Stimulated activated CD4-positive, alpha-beta T cell treated with anti-CD3 and anti-CD28 coated beads, Interleukin-1b, Interleukin-23, amount 100 ng/mL, for 48 hours (primary cell): ENCODE measurements around the gene ZNF141.
"Not testable (repeated sequence)": the region's sequence is repeated elsewhere in the genome, so short reads cannot be mapped to it uniquely, and the experiment has no call there.

Experiments
- DNase-seq: peaks from one replicate; pipeline ENCODE4 v3.0.0-alpha.2; 2020

The ZNF141 gene

DNA sequence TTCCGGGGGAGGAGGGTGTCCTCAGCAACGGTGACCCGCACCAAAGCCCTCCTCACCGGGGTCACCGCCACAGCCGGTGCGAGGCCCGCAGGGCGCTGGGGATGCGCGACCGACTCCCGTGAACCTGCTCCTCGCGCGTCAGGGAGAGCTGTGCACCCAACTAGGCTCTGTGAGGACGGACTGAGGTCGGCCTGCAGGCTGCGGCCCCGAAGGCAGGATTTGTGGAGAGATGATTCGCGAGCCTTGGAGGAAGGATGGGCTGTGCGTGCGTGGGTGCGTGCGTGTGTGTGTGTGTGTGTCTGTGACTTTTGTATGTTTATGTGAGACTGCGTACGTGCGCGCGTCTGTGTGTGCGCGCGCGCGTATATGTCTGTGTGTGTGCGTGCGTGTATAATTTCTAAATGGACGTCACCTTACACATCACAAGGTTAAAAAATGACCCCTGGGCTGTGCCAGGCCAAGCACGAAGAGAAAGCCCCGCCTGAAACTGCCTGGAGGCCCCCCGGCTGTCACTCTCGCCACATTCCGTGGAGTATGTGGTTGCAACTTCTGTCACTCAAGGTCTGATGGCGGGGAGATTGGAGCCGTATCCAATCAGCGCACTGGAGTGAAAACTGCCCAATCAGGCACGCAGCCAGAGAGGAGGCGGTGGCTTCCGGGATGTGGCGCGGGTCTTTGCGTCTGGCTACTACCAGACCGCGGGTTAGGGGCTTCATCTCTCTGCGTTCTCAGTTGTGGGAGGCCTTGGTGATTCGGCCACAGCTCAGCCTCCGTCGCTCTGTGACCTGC lies at the start of gene ZNF141:
Gene ZNF141, plus strand, starts transcription at position 672 of the 789 bp plus-strand sequence. CDS start 170 bp downstream, outside the sequence.
- peak; percentile 93 for DNase-seq

DNA sequence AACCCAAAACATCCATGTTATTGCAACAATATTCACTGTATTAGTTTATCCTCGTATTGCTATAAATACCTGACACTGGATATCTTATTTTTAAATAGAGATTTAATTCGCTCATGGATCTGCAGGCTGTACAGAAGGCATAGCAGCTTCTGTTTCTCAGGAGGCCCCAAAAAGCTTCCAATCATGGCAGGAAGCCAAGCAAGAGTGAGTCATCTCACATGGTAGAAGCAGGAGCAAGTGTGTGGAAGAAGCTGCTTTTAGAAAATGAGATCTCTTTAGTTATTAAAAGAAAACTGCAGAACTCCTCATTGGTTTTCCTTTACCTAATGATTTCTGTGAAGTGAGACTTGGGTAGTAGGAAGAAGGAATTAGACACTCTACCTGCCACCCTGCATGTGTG lies 48.7 kb upstream of the ZNF141 start:
- DNase-seq, result no peak

DNA sequence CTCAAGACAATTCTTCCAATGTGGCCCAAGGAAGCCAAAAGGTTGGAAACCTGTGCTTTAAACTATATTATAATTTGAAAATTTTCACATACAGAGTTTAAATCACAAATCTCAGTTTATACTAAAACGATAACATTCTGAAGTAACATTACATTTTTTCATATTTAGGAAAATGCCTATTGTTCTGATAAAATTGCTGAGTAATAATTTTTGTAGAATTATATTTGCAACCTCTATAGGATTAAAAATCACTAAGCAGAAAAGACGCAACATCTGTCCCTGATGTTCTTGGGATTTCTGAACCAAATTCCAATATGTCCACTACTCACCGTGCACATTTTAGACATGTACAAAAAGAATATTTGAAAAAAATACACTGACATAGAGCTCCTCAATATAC lies 42.9 kb upstream of the ZNF141 start:
- DNase-seq, result no peak

DNA sequence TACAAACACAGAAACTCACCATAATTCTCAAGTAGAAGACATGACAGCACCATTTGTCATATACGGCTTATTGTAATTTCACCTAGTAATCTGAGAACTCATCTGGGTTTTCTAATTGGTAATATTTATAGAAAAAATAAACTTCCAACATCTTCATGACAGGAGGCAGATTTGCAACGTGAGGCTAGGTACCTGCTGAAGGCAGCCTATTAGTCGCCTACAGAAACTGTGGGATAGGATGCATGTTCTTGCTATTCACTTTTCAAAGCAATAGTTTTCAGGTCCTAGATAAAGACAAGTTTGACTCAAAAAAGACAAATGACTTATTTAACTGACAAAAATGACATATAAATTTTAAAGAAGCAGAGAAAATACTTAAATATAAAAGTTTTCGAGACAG lies 35.2 kb upstream of the ZNF141 start:
- no peak for DNase-seq

DNA sequence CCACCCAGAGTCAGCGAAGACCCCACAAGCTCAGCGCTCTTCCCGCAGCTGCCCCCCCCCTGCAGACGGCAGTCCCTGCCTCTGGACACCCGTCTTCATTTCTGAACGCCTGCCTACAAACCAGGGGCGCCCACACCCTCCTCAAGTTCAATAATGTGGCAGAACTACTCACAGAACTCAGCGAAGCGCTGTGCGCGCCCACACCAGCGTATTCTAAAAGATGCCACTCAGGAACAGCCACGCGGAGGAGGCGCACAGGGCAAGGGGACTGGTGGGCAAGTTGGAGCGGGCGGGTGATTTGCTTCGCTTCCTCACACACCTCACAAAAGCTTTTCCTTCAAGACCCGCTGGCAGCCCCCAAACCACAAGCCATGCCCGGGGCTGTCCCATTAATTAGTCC lies 33.1 kb upstream of the ZNF141 start:
- DNase-seq, result not testable (repeated sequence)

DNA sequence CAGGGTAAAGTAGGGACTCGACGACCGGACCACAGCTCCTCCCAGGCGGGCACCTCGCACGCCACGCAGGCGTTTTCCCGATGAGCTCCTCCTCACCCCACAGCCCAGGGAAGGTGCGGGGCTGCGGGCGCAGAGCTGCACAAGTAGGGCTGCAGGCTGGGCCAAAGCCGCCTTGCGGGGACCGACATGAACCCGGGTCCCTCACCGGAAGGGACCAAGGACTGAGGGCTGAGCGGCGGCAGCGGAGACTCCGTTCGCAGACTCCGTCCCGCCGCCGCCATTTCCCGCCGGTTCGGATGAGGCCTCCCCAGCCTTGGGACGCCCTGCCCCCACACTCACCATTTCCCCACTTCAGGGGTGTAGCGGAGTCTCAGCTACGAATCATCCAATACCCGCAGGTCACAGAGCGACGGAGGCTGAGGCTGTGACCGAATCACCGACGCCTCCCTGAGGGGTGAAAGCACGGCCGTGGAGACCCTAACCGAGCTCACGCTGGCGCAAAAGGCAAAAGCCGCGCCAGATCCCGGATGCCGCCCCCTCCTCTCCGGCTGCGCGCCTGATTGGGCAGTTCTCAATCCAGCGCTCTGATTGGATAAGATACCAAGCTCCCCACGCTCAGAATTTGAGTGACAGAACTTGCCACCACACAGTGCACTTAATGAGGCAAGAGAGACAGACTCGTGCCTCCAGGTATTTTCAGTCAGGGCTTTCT lies 32.5 kb upstream of the ZNF141 start, which contains the start of gene ZNF732:
Gene ZNF732, minus strand, starts transcription at position 506 of the 712 bp plus-strand sequence. Its CDS starts 164 bp downstream, at position 342.
- no peak for DNase-seq

DNA sequence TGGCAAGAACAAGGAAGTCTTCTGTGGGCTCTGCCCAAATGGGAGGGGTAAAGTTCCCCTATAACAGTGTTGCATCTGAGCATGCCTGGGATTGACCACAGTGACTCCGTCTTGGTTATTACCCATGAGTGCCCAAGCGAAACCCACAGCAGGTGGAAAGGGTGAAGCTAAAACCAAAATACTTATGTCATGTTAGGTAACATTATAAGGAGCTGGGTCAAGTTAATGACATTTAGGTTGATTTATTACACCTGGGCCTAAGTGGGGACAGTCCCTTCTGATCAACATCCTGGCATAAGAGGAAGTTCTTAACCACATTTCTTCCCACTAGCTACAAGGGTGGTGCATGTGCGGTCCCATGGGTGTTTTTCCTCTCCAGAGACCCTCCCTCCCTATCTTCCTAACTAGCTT lies 31.1 kb upstream of the ZNF141 start:
- no peak for DNase-seq

DNA sequence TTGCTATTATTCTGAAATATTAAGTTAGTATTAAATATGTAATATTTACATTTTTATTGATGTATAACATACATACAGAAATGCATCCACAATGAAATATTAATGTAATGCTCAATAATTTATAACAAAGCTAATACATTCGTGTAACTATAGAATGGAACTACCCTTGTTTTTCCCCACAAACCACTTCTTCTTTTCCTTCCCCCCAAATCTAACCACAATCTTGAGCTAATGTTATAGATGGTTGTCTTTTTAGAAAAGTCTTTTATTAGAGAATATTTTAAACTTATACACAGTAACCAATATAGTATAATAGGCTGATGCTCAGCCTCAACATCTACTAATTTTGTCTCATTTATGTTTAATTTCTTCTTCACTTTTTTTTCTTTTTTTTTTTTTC lies 27.8 kb upstream of the ZNF141 start:
- DNase-seq, result no peak

DNA sequence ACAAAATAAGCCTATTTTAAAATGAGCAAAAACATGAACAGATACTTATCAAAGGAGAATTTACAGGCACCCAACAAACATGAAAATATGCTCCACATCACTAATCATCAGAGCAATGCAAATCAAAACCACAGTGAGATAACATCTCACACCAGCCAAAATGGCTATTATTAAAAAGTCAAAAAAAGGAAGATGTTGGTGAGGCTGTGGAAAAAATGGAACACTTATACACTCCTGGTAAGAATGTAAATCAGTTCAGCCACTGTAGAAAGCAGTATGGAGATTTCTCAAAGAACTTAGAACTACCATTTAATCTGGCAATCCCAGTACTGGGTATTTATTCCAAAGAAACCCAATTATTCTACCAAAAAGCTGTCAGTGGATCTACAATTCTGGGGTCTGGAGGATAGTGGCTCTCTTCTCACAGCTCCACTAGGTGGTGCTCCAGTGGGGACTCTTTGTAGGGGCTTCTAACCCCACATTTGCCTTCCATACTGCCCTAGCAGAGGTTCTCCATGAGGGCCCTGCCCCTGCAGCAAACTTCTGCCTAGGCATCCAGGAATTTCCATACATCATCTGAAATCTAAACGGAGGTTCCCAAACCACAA lies 23.2 kb upstream of the ZNF141 start:
- DNase-seq, result no peak

DNA sequence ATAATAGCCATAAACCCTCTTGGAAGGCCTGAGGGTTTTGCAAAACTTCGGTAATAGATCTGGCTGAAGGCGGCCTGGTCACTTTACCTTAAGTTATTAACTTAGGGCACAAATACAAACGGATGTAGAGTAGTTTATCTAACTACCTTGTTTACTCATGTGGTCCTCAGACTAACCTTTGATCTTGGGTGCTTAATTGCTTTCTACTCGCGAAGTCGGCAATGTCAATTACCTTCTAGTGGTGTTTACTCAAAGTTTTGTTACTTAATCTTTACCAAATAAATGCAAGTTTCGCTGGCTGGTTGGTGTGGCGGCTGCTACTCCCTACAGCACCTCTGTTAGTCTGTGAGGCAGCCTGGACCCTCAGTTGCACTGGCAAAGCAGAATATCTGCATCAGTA lies 8.9 kb upstream of the ZNF141 start:
- no peak for DNase-seq

DNA sequence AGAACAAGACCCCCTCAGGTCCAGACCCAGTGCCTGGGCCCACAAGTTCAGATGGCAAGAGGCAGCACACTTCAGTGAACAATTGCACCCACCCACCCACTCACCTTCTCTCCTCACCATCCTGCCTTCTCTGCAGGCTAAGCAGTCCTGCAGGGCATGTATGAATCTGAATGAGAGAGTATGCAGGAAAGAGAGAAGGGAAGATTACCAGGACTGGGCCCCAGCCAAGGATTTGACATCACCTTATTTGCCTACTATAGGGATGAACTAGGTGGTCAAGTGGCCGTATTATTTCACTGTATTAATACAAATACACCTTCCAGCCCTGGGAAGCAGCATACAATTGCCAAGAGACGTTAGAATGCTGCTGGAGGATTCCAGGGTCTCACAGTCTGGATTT lies 2.1 kb upstream of the ZNF141 start:
- DNase-seq, result no peak

DNA sequence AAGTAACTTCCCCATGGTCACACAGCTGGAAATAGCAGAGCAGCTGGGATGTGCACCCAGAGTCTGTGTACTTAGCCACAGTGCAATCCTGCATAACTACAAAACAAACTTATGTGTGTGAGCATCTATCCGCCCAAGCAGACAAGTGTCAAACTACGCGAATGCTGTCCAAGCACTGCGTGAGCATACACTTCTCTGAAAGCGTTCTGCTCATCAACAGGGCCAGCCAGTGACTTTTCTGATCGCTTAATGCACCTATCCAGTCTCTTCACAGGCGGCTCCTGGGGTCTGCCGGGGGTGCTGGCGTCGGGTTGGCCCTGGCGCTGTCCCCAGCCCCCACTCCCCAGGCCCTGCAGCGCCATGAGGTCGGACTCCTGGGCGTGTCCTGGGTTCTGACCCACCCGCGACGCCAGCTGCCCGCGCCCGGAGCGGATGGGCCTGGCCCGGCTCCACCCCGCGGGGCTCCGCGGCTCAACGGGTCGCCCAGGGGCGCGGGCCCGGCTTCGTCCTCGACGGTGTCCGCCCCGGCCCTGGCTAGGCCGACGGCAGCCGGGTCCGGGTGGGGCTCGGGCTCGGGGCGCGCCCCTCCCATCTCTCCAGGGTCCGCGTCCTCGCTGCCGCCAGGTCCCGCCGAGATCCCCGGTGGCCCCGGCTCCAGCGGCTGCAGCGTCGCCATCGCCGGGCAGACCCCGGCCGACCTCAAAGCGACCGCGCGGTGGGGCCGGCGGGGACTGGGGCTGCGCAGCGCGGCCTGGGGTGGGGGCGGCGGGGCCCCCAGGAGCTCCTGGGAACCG lies 1.3 kb upstream of the ZNF141 start:
- peak; percentile 1 for DNase-seq

DNA sequence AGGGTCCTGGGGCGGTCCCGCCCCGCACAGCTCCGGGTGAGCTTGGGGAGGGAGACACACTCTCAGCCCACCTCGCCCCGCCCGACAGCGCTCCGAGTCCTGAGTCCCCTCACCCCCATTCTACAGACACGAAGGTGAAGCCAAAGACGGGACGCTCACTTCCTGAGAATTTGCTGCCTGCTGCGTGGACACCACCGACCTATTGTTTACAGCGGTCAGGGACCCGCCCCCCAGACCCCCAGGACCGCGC lies 796 bp upstream of the ZNF141 start:
- DNase-seq, result peak; percentile 6

DNA sequence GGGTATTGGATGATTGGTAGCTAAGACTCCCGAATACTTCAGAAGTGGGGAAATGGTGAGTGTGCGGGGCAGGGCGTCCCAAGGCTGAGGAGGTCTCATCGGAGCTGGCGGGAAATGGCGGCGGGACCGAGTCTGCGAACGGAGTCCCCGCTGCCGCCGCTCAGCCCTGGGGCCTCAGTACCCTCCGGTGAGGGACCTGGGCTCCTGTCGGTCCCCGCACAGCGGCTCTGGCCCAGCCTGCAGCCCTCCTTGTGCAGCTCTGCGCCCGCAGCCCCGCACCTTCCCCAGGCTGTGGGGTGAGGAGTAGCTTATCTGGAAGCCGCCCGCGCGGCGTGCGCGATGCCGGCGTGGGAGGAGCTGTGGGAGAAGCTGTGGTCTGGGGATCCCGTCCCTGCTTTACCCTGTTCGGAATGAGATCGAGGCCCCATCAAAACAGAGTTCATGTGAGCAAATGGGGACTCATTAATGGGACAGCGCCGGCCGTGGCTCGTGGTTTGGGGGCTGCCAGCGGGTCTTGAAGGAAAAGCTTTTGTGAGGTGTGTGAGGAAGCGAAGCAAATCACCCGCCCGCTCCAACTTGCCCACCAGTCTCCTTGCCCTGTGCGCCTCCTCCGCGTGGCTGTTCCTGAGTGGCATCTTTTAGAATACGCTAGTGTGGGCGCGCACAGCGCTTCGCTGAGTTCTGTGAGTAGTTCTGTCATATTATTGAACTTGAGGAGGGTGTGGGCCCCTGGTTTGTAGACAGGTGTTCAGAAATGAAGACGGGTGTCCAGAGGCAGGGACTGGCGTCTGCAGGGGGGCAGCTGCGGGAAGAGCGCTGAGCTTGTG lies 531 bp downstream of the ZNF141 start:
- DNase-seq, result peak; percentile 56

DNA sequence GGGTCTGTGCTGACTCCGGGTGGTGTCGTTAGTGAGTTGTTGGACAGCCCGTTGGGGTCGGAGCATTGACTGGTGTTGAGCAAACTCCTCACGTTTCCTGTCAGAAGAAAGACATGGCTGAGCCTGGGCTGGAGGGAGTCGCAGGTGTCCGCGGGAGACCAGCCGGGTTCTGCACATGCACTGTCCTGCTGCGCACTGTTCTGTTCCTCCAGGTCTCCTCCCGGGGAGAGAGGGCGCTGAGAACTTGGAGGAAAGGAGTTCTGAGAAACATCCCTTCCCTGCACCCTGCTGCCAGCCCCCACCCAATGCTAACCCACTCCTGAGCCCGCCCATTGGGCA lies 1.1 kb downstream of the ZNF141 start:
- no peak for DNase-seq

DNA sequence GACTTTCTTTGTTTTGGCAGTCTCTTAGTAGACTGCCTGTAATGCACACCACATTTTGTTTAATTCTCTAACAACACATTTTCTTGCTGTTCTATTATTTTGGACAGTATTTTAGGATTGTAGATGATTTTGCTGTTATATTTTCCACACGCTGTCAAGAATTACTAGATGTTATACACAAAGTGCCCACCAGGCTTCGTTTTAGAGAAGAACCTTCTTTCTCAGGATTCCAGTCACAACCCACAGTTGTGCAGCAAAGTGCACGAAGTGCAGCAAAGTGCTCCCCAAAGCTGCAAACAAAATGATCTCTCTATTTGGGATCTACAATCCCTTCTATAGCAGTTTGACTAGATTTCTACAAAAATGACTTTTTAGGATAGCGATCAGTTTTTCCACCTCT lies 2.4 kb downstream of the ZNF141 start:
- DNase-seq, result no peak

DNA sequence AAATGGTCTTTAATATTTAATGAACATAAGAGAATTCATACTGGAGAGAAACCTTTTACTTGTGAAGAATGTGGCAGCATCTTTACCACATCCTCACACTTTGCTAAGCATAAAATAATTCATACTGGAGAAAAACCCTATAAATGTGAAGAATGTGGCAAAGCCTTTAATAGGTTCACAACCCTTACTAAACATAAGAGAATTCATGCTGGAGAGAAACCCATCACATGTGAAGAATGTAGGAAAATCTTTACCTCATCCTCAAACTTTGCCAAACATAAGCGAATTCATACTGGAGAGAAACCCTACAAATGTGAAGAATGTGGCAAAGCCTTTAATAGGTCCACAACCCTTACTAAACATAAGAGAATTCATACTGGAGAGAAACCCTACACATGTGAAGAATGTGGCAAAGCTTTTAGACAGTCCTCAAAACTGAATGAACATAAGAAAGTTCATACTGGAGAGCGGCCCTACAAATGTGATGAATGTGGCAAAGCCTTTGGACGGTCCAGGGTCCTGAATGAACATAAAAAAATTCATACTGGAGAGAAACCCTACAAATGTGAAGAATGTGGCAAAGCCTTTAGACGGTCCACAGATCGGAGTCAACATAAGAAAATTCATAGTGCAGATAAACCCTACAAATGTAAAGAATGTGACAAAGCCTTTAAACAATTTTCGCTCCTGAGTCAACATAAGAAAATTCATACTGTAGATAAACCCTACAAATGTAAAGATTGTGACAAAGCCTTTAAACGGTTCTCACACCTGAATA lies 35.6 kb downstream of the ZNF141 start:
- no peak for DNase-seq

DNA sequence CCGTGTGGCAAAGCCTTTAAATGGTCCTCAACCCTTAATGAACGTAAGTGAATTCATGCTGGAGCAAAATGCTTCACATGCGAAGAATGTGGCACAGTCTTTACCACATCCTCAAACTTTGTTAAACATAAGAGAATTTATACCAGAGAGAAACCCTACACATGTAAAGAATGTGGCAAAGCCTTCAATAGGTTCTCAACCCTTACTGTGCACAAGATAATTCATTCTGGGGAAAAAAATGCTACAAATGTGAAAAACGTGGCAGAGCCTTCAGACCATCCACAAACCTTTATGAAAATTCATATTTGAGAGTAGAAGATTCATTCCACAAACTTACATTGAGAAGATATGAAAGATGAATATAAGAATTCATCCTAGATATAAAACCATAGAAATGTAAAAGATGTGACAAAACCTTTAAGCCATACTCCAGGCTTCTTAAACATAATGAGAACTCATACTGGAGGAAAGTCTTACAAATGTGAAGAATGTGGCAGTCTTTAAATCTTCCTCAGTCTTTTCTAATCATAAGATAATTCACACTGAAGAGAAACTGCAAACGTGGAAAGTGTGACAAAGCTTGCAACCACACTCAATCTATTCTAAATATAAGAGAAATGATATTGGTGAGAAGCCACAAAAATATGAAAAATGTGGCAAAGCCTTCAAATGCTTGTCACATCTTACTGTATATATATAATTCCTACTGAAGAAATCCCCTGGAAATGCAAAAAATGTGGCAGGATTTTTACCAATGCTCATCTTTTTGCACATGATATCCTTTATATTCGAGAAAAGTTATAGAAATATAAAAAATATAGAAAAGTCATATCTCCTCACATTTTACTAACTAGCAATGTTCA lies 36.9 kb downstream of the ZNF141 start:
- no peak for DNase-seq

DNA sequence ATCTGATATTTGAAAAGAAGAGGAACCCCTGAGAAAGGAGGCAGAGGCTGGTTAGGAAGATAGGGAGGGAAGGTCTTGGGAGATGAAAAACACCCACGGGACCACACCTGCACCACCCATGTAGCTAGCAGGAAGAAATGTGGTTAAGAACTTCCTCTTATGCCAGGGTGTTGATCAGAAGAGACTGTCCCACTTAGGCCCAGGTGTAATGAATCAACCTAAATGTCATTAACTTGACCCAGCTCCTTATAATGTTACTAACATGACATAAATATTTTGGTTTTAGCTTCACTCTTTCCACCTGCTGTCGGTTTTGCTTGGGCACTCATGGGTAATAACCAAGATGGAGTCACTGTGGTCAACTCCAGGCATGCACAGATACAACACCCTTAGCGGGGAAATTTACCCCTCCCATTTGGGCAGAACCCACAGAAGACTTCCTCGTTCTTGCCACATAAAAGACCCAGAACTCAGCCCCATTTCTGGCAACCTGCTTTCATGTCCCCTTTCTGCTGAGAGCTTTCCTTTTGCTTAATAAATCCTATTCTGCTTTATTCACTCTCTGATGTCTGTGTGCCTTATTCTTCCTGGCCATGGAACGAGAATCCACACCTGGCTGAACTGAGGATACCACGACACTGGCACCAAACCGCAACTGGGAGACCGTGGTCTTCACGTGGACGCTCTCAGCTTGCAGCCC lies 46.8 kb downstream of the ZNF141 start:
- DNase-seq, result no peak
